Medulla oblongata (tissue), 1 donor: ENCODE measurements around the gene ELMOD3.
"Not testable (repeated sequence)": the region's sequence is repeated elsewhere in the genome, so short reads cannot be mapped to it uniquely, and the experiment has no call there.

Source experiments
- DNase-seq: peaks from one replicate; pipeline ENCODE4 v3.0.0-alpha.2; 2015; ENCODE audit errors: extremely low spot score

Gene ELMOD3

DNA sequence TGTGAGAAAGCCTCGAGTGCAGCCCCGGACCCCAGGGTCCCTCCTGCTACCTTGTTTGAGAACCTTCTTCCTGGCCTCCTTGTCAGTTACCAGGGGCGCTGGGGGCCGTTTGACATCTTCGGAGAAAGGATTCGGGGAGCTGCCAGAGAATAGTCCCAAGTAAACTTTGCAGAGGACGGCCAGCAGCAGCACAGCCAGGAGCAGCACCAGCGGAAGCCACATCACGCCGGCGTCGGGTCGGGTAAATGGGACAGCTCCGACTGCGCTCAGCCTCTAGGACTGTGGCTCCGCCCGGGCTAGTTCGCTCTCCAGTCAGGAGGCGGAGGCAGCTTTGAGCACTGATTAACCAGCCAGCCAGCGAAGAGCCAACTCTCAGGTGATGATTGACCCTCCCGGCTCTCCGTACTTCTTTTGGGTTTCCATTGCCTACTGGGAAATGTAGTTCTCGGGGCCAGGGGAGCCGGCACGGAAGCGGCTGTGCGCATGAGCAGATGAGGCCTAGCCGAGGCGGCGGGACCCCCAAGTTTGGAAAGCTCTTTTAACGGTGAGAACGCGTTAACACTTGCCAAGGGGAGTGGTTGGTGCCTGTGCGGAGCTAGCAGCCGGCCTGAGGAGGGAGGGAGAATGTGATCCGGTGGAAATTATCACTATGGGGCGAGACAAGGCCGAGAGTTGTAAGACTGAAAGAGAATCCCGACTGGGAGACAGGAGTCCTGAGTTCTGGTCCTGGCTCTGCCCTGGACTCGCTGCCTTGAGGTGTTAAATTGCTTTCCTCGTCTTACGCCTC lies at the start of gene ELMOD3, which contains the start of gene RETSAT:
Gene ELMOD3 (plus strand): TSS at position 484 of the 787 bp plus-strand sequence. CDS start 2,430 bp downstream, outside the sequence.
Gene RETSAT (minus strand): TSS at position 243 of the 787 bp plus-strand sequence. CDS start 21 bp downstream, at position 222.
- peak; percentile 99 for DNase-seq

GRCh38 chr2:85307527-85307897 lies 47.1 kb upstream of the ELMOD3 start:
- DNase-seq = no peak

GRCh38 chr2:85308201-85308600 lies 46.4 kb upstream of the ELMOD3 start:
- DNase-seq = no peak

DNA sequence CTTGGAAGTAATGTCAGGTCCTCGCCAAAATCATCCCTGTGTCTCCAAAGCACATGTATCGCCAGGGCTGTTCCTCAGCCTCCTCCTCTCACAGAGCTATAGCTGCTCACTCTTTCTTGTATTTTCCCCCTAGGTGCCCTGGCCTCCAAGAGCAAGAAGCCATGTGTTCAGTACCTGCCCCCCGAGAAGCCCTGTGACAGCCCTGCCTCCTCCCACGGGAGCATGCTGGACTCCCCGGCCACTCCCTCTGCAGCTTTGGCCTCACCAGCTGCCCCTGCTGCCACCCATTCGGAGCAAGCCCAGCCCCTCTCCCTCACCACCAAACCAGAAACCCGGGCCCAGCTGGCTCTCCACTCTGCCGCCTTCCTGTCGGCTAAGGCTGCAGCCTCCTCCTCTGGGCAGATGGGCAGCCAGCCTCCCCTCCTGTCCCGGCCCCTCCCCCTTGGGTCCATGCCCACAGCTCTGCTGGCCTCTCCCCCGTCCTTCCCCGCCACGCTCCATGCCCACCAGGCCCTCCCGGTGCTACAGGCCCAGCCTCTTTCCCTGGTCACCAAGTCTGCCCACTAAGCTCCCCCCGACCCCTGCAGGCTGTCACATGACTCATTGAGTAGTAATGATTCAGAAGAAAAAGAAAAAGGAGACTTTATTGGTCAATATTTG lies 45.5 kb upstream of the ELMOD3 start:
- DNase-seq = peak; percentile 67

- peak; percentile 18 for DNase-seq
These were observed 44.8 kb upstream of the ELMOD3 start for GRCh38 chr2:85309699-85310321.

DNA sequence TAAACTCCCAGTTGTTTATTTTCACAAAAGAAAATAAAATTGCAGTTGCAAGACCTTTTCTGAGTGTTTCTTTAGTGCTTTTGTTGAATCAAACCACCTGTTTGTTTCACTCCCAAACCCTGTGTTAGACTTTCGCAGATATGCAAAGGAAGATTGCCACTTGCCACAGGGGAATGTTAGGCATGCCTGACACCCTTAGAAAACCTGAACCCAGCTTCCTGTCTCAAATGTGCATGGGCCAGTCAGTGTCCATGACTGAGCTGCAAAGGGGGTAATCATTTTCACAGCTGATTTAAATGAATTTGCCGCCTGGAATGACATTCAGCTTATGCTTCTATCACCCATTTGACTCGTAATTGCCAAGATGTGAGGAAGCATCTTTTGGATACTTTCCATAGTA lies 44.2 kb upstream of the ELMOD3 start:
- DNase-seq = no peak

- no peak for DNase-seq
These were observed 42.2 kb upstream of the ELMOD3 start for GRCh38 chr2:85312404-85312803.

GRCh38 chr2:85314884-85315242 lies 39.7 kb upstream of the ELMOD3 start:
- no peak for DNase-seq

GRCh38 chr2:85315921-85316320 lies 38.6 kb upstream of the ELMOD3 start:
- not testable (repeated sequence) for DNase-seq

DNA sequence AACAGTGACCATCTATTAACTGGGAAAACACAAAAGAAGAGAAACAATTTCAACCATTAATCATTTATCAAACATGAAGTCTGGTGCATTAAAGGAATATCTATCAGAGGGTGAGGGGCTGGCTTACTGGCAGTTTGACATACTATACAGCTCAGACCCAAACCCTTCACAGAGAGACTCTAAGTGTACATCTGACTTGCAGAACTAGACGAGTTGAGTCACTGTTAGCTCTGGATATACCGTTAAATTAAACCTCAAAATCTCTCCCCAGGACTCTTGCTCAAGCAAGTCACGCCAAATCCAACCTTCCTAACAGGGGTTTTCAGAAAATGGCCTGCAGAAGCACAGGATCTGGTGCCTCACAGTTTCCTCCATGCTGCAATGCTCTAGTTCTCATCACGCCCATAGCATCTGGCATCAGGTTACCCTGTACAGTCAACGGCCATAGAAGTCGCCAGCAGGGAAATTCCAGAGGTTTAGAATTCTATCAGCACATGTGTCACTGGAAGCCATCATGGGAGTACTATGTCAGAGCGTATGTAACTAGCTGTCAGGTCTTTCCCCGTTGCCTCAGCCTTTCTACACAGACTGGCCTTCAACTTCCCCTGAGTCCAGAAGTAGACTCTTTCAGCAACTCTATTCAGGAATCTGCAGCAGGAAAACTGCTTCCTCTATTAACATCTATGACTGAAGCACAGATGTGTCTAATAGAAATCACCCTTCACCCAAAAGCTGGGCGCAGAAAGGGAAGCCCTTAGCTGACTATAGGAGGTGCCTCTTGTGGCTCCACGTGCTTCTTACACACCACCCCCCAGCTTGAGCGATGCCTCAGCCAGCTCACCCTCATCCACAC lies 36.1 kb upstream of the ELMOD3 start:
- DNase-seq = no peak

DNA sequence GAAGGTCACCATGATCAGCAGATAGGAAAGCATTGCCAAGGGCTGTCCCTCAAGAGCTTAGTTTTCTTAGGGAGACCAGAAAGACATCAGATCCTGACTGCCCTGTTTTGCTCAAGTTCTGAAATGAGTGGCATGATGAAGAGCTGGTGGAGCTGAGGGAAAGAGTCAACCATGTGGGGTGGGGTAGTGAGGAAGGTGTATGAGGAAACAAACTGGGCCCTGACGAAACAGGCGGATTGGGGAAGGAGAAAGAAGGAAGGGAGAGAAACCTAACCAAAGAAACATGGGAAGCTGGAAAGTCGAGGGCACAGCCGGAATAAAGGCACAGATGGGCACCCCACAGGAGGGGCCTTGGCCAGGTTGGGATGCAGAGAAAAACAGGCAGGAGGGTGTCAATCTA lies 34.8 kb upstream of the ELMOD3 start:
- no peak for DNase-seq

DNA sequence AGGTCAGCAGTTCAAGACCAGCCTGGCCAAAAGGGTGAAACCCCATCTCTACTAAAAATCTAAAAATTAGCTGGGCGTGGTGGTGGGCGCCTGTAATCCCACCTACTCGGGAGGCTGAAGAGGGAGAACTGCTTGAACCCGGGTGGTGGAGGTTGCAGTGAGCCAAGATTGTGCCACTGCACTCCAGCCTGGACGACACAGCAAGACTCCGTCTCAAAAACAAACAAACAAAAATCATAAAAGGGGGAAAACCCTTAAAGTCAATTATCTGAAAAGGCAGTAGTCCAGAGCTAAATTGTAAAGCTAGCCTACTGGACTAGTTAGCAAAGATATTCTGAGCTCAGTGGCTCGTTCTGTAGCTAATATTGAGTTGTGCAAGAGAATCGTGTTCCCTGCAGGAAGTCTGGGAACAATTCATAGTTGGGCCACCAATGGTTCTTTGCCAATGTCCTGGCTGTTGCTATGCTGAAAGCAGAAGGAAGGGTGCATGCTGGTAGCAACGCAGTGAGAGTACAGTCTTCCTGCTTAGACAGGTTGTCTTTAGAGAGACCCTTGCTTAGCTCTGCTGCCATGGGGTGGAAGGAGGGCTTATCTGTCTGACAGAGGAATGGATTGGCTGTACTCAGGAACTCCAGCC lies 31.1 kb upstream of the ELMOD3 start:
- DNase-seq = no peak

DNA sequence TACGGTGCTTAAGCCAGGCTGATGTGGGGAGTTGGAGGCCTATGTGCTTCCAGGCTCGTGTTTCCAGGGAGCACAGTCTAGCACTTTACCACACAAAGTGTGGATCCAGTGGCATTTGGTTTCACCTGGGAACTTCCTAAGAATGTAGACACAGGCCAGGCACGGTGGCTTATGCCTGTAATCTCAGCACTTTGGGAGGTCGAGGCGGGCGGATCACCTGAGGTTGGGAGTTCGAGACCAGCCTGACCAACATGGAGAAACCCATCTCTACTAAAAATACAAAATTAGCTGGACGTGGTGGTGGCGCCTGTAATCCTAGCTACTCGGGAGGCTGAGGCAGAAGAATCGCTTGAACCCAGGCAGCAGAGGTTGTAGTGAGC lies 30.6 kb upstream of the ELMOD3 start:
- DNase-seq = not testable (repeated sequence)

DNA sequence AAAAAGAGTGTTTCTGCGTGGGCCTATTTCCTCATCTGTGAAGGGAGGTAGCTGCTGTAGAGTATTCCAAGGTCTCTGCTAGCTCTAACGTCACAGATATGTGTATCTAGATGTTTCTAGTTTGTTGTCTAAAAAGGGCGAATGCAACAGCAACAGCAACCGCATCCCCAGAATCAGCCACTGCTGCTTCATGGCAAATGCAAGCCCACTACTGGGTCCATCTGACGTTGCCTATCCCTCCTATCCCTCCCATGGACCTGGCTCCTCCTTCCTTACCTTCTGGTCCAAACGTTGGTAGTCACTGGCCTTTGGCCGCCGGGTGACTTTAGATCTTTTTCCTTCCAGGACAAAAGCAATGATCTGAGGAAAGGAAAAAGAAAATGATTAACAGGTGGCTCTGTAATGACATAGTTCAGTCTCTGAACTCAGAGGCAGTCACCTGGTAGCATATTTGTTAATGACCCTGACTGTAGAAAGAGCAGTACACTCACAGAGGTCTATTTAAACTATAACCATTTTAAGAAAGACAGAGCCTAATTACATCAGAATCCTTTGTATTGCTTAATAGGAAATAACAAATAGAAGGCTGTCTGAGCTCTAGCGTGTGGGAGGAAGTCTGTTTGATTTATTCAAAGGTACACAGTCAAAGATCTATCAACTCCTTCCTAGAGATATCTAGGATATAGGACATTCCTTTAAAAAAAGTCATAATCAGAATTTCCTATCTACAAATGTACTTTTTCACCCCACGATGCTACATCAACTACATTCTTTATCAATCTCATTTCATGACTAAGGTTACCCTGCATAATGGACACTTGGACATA lies 29.7 kb upstream of the ELMOD3 start:
- no peak for DNase-seq

GRCh38 chr2:85325466-85325811 lies 29.1 kb upstream of the ELMOD3 start:
- DNase-seq = no peak

- DNase-seq = peak; percentile 75
These were observed 28.0 kb upstream of the ELMOD3 start for GRCh38 chr2:85326406-85327159.

- no peak for DNase-seq
These were observed 27.3 kb upstream of the ELMOD3 start for GRCh38 chr2:85327160-85327821.

DNA sequence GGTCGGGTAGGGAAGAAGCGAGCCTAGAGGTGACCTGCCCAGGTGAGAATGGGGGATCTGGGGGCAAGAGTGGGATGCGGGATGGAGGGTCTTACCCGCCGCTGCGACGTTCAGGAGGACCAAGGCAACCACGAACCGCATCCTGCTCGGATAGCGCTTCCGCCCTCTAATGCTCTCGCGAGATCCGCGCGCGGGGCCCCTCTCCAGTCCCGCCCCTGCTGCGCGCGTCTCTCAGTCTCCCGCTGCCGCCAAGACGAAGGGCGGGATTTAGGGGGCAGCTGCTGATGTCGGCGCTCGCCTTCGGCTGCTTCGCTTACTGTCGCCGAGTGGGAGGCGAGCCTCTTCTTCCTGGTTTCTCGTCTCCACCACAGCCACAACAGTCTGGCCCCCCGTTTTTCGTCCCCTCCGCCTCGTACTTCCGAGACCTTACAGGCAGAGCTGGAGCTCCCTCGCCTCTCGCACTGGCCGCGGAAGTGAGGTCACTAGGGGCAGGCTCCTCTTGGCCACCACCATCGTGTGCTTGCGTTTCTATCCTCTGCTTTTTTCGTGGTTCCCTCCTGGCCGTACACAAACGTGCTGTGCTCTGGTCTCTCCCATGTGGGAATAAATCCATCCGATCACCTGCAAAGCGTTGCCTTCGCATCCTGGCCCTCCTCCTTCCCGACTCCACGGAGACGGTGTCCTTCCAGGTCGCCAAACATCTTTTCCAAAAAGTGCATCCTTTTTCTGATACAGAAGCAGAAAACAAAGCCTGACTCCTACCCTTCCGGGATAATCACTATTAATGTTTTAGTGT lies 26.5 kb upstream of the ELMOD3 start, which contains the start of gene TGOLN2:
Gene TGOLN2 (minus strand): TSS at position 168 of the 796 bp plus-strand sequence. CDS start 27 bp downstream, at position 141.
- peak; percentile 96 for DNase-seq
